ACHN (cell line): Measurements from ENCODE around the gene ARAP3.

Source experiments
- DNase-seq: peaks from one replicate; pipeline ENCODE4 v3.0.0-alpha.2; 2015
- in situ Hi-C: cut with HindIII; loops from 2 replicates; pipeline ENCODE4 v1.10.0; 2017; ENCODE audit warnings: low sequenced_read_pairs, low pct_ligation_motif_present, low pct_unique_long_range_greater_than_20kb

ARAP3 gene

GRCh38 chr5:141703133-141703561 is 21.1 kb upstream of the ARAP3 start:
- in situ Hi-C loops: no loop called here

DNA sequence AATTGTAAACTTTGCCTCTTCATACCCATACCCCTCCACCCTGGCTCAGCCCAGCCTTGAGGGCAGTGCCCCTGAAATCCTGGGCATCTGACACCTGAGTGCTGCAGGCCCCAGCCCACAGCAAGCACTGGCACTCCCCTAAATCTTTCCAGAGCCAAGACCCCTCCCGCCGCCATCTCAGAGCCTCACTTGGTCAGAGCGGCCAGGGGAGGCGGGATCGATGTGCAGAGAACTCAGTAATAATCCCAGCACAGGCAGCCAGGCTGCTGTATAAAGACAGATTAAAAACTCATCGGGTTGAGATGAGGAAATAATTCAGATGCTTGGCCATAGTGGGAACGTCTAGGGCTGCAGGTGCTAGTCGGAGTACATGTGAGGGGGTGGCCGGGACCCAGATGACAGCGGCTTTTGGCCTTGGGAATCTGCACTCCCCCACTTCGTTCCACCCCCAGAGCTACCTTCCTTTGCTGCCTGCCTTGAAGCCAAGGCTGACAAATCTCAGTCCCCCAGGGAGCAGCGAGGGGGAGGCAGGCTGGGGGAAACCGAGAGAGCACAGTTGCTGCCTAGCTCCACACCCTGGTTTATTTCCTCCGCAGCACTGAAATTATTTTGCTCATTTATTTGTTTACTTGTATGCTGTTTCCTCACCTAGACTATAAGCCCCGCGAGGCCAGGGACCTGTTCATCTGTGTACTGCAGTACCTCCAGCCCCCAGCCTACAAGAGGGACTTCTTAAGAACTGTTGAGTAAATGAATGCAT is 19.5 kb upstream of the ARAP3 start:
- DNase-seq: no peak
- in situ Hi-C loops: no loop called here

More at GRCh38 chr5:141703133-141703561, 21.1 kb upstream of the ARAP3 start:
- no peak for DNase-seq

DNA sequence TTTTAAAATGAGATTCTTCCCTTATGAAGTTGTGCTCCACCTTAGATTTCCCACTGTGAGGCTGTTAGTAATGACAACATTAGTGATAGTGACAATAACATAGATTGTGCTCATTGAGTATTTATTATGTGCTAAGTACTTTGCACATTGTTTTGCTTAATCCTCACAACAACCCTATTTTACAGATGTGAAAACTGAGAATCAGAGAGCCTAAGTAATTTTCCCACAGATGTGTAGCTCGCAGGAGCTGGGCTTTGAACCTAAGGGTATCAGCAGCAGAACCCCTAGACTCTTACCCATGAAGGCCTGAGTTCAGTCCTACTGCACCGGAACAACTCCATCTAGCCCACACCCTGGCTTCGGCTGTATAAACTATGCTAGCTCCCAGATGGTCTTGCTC is 15.6 kb upstream of the ARAP3 start:
- in situ Hi-C loops: no loop called here
- DNase-seq: no peak

DNA sequence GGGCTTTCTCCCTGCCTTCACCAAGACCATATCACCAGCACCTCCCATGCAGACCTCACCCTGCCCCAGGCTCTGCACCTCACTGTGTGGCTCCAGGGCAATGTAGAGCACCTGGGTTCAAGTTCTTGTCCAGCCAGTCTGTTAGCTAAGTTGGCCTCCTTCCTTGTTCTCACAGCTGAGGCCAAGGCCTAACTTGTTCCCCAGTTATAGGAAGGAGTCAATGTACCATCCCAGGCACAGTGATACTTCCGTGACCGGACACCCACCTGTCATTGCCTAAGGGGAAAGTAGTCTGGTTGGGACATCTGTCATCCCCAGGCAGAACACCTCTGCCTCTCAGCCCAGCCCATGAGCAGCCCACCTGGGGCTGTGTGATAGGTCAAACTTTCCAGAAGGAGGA is 14.4 kb upstream of the ARAP3 start:
- DNase-seq: no peak
- in situ Hi-C loops: no loop called here

DNA sequence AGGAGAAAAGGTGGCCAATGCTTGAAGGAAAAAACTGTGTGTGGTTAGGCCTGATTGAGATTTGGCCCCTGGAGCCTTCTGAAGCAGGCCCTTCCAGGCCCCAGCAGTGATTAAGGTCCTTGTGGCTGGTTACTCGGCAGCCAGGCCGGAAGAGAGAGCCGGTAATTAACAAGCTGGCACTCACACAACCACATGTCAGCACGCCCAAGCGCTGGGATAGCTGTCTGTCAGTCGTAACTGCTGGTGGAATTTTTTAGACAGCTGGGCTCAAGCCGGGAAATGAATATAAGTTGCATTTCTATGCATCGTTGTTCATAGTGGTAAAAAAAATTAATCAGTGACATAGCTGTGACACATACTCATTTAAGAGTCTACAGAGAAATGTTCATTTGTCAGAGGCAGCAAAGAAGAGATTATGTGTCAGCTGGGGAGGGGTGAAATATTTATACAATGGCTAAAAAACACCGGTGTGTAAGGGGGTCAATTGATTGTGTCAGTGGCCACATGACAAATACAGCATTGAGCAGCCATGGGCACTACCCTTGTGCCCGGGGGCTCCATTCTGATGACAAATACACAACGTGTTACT is 13.7 kb upstream of the ARAP3 start:
- no peak for DNase-seq
- in situ Hi-C loops: no loop called here

DNA sequence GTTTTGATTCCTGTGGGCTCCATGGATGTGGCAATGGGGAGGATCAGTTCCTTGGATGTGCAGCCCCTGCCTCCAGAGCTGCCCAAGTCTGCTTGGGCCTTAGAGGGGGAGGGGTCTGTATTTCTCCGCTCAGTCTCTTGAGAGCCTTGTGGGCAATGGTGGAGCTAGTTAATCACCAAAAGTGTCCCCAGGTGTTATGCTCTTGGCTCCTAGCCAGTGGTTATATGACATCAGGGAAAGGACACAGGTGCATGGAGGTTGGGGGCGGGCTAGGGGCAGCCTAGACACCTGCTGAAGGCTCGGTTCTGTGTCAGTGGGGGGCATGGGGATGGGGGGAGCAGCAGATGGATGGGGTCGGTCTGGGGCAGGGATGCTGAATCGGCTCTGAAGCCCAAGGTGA is 12.4 kb upstream of the ARAP3 start:
- in situ Hi-C loops: no loop called here
- no peak for DNase-seq

GRCh38 chr5:141692919-141693725 is 11.1 kb upstream of the ARAP3 start:
- DNase-seq: peak; percentile 24
- in situ Hi-C loops: no loop called here

GRCh38 chr5:141692533-141692888 is 10.5 kb upstream of the ARAP3 start:
- in situ Hi-C loops: no loop called here
- no peak for DNase-seq

DNA sequence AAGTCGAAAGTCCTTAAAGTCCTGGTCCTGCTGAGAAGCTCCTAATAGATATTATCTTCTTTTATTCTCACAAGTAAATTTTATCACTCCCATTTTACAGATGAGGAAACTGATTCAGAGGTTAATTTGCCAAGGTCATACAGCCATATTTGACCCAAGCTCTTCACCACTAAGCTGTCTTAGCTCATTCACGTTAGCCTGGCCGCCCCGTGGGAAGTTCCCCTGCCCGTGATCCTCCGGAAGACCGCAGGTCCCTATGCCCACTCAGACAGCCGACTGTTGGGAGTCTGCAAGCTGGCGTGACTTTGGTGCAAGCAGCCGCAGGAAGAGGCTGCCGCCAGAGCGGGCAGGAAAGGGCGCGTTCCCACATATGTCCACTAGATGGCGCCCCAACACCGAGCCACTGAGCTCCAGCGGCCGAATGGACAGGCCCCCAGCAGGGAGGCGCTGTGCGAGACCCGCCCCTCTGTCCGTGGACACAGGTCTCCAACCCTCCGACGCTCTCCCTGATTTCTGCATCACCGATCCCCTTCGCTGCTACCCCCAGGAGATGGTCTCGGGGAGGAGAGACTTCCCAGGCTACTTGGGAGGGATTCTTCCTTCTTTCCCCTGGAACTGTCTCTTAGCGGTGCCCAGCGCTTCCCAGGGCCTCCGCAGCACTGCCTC is 10.0 kb upstream of the ARAP3 start:
- peak; percentile 71 for DNase-seq
- in situ Hi-C loops: no loop called here

GRCh38 chr5:141691286-141691866 is 9.3 kb upstream of the ARAP3 start:
- in situ Hi-C loops: no loop called here
- DNase-seq: no peak

- in situ Hi-C loops: no loop called here
These were observed 4.8 kb upstream of the ARAP3 start for GRCh38 chr5:141686648-141687416.

DNA sequence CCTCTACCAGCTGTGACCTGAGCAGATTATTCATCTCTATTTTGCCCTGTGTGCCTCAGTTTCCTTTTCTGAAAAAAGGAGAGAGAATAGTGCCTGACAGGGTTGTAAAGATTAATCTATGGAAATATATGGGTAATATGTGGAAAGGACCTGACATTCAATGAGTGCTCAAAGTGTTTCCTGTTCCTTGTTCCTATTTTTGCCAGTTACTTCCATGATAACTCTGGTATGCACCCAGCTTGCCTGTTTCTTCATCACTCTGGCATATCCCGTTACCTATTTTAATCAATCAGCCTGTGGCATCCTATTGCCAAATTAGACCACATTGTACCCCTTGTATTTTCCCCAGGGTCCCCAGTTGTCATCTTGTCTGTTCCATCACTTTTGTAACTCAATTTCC is 3.6 kb upstream of the ARAP3 start:
- in situ Hi-C loops: no loop called here
- DNase-seq: no peak

More at GRCh38 chr5:141686648-141687416, 4.8 kb upstream of the ARAP3 start:
- DNase-seq: no peak

- in situ Hi-C loops: no loop called here
These were observed 1.6 kb upstream of the ARAP3 start for GRCh38 chr5:141683596-141684141.

DNA sequence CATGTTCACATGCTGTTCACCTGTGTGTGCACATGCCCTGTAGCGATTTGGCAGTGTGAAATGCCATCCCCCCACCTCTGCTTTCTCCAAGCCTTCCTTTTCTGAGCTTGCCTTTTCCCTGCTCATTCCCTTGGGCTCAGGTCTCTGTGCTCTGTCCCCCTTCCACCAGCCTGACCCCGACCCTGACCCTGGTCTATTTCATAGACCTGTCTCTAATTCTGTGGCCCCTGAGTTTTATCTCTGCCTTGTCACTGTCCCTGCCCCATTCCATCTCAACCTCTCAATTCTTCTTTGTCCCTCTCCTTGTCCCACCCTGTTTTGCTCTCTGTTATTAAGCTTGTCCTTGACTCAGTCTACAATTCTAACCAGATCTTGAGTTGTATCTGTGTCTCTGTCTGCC is 735 bp downstream of the ARAP3 start:
- DNase-seq: no peak
- in situ Hi-C loops: no loop called here

More at GRCh38 chr5:141683596-141684141, 1.6 kb upstream of the ARAP3 start:
- DNase-seq: no peak

DNA sequence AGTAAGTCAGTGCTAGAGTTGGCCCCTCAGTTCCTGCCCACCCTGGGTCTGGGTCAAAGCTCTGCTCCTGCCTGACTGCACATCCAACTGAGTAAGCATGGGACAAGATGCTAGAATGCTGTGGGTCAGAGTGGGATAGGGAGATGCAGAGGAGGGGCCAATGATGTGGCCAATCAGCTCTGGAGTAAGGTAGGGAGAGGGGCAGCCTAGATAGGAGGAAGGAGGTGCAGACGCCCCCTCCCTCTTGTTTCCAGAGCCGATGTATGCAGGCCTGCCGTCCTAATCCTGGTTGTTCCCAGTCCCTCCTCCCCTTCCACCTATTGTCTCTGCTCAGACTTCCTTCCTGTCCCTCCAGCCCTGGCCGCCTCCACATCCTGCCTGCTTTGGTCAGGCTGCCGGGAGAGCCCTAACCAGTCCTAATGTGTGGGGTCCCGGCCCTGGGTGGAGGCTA is 1.3 kb downstream of the ARAP3 start:
- in situ Hi-C loops: no loop called here
- no peak for DNase-seq

DNA sequence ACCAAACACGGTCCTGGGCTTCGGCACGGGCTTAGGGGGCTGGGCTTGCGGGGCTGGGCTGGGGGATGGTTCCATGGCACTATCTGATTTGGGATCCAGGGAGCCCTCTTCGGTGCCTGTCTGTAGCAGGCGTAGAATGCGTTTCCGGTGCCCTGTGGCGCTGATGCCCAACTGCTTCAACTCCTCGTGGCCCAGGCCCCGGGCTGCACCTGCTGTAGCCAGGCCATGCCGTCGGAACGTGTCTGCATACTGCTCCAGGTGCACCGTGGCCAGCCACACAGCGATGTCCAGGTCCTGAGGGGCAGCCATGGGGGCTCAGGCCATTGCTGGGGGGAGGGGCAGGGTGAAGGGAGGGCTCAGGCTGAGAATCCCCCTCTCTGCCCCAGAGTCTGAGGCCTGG is 1.9 kb downstream of the ARAP3 start:
- no peak for DNase-seq
- in situ Hi-C loops: no loop called here

DNA sequence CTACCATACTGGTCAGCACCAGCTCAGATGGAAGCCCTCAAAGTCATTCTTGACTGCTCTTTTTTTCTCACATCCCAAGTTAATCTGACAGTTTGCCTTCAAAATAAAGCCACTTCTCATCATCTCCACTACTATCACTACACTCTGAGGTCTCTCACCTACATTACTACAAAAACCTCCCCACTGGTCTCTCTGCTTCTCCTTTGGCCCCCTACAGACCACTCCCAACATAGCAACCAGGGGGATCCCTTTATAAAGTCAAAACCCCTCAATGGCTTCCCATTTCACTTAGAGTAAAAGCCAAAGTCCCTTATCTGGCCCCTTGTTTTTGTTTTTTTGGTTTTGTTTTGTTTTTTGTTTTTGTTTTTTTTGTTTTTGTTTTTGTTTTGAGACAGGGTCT is 4.6 kb downstream of the ARAP3 start:
- DNase-seq: peak; percentile 22
- in situ Hi-C loops: no loop called here

- in situ Hi-C loops: no loop called here
- no peak for DNase-seq
These were observed 6.4 kb downstream of the ARAP3 start for GRCh38 chr5:141675672-141676071.
